NOMO-1 treated with DMSO at 0.1 percent for 48 hours (cell line): Measurements from ENCODE around the gene KCNK15.

Experiments
- DNase-seq: peaks from one replicate; lab custom pipeline; 2025; ENCODE audit not compliant: unreplicated experiment; lab: John Stamatoyannopoulos, UW

Gene KCNK15

GRCh38 chr20:44733341-44734069 is 12.2 kb upstream of the KCNK15 start:
- peak; percentile 31 for DNase-seq

- no peak for DNase-seq
Observed at GRCh38 chr20:44734938-44735337, 10.7 kb upstream of the KCNK15 start.

GRCh38 chr20:44735816-44736169 is 9.9 kb upstream of the KCNK15 start:
- DNase-seq = no peak

GRCh38 chr20:44736170-44737021 is 9.3 kb upstream of the KCNK15 start:
- peak; percentile 88 for DNase-seq

GRCh38 chr20:44737116-44737515 is 8.5 kb upstream of the KCNK15 start:
- DNase-seq = no peak

GRCh38 chr20:44738813-44739477 is 6.7 kb upstream of the KCNK15 start:
- peak; percentile 64 for DNase-seq

- no peak for DNase-seq
Observed at GRCh38 chr20:44739942-44740341, 5.7 kb upstream of the KCNK15 start.

- no peak for DNase-seq
Observed at GRCh38 chr20:44742304-44743079, 3.2 kb upstream of the KCNK15 start.

GRCh38 chr20:44743080-44743701 is 2.5 kb upstream of the KCNK15 start:
- no peak for DNase-seq

GRCh38 chr20:44743916-44744655 is 1.6 kb upstream of the KCNK15 start:
- DNase-seq = no peak

- no peak for DNase-seq
Observed at GRCh38 chr20:44745122-44745597, 505 bp upstream of the KCNK15 start.

- no peak for DNase-seq
Observed at GRCh38 chr20:44746367-44747165, 901 bp downstream of the KCNK15 start.

GRCh38 chr20:44747166-44748004 is 1.7 kb downstream of the KCNK15 start:
- peak; percentile 54 for DNase-seq

GRCh38 chr20:44748005-44748370 is 2.3 kb downstream of the KCNK15 start:
- no peak for DNase-seq

- no peak for DNase-seq
Observed at GRCh38 chr20:44750081-44750805, 4.6 kb downstream of the KCNK15 start.

GRCh38 chr20:44752099-44752931 is 6.7 kb downstream of the KCNK15 start:
- no peak for DNase-seq

- no peak for DNase-seq
Observed at GRCh38 chr20:44754554-44754953, 8.9 kb downstream of the KCNK15 start.
